GM06990 (cell line): Measurements from ENCODE around the gene PRSS57.

Source experiments
- DNase-seq: peaks from one replicate; pipeline ENCODE4 v3.0.0-alpha.2; 2011; ENCODE audit not compliant: insufficient read length; ENCODE audit errors: extremely low read depth
- H3K27me3 ChIP-seq: replicated peaks from 2 replicates; pipeline ENCODE4 v1.6.0; 2011; ENCODE audit warnings: low read length; ENCODE audit not compliant: control insufficient read depth, insufficient read depth
- H3K36me3 ChIP-seq: 2 replicates; pipeline ENCODE4 v1.5.1; 2011; ENCODE audit warnings: low read length; ENCODE audit not compliant: control insufficient read depth, insufficient read depth
- H3K4me3 ChIP-seq: replicated peaks from 2 replicates; pipeline ENCODE4 v1.5.1; 2011; ENCODE audit warnings: low read depth, mild to moderate bottlenecking, control low read depth, low read length
- CTCF ChIP-seq: IDR thresholded peaks from 2 replicates; pipeline ENCODE4 v1.5.1; 2011; ENCODE audit warnings: low read length, control low read depth, mild to moderate bottlenecking, inconsistent platforms; ENCODE audit not compliant: insufficient read depth, poor library complexity, severe bottlenecking

PRSS57 gene

DNA sequence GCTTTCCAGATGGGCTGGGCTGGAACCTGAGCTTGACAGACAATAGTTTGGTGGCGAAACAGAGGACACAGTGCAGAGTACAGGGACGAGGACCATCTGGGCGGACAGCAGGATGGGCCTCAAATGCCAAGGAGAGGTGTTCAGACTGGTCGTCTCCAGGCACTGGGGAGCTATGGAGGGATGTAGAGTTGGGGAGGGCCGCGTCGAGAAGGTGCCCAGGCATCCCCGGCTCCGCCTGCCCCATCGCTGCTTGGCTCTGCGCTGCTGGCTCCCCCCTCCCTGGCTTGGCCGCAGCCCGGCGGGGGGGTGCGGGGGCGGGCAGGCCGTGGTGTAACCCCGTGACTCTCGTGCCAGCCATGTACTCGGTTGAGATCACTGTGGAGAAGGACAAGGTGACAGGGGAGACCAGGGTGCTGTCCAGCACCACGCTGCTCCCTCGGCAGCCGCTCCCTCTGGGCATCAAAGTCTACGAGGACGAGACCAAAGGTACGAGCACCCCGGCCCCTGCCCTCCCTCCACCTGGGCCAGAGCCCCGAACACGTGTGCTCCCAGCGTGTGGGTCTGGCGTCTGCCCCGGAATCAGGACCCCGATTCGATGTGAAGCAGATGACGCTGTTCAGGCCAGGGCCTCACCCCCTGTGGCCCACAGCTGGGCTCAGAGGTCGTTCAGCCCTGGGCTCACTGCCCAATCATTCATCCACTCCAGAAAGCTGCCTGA, 44.9 kb upstream of the PRSS57 start:
- Histone ChIP-seq H3K36me3 (no peaks in the 10 kb centered on the region), H3K27me3 (no peaks in the 10 kb centered on the region), H3K4me3 (no peak overlapping the region)
- no peak for DNase-seq
- no peak for TF ChIP-seq CTCF

DNA sequence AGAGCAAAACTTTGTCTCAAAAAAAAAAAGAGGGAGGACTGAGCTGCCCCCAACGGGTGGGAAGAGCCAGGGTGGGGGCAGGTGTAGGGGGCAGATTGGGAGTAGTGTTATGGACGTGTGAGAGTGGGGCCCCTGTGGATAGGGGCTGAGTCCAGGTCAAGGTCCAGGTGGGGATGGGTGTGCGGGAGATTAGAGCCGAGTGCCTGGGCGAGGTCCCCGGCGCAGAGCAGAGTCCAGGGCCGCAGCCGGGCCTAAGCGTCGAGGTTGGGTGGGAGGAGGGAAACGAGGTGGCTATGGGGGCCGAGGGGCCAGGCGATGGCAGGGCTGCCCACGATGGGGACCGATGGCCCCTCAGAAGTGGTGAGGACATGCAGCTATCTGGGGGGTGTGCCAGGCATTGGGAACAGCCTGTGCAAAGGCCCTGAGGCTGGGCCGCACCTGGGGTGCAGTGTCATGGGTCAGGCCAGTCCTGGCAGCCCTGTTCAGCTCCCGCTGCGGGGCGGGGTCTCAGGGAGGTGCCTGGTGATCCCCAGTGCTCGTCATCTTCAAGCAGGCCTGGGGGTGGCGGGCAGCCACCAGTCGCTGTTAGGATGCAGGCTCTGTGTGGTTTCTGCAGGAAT, 43.4 kb upstream of the PRSS57 start:
- TF ChIP-seq CTCF: no peak
- no peak overlapping the region for H3K4me3 ChIP-seq
- no peaks in the 10 kb centered on the region for H3K36me3 ChIP-seq
- H3K27me3 ChIP-seq: no peaks in the 10 kb centered on the region
- DNase-seq: no peak

GRCh38 chr19:737591-738093, 42.4 kb upstream of the PRSS57 start:
- no peaks in the 10 kb centered on the region for H3K36me3 ChIP-seq
- TF ChIP-seq CTCF: peak; percentile 77
- H3K4me3 ChIP-seq: no peak overlapping the region
- no peak for DNase-seq
- no peaks in the 10 kb centered on the region for H3K27me3 ChIP-seq

GRCh38 chr19:736125-736524, 40.9 kb upstream of the PRSS57 start:
- Histone ChIP-seq H3K4me3 (no peak overlapping the region), H3K36me3 (no peaks in the 10 kb centered on the region), H3K27me3 (no peaks in the 10 kb centered on the region)
- no peak for TF ChIP-seq CTCF
- DNase-seq: no peak

- H3K36me3 ChIP-seq: no peaks in the 10 kb centered on the region
- no peak overlapping the region for H3K4me3 ChIP-seq
- no peak for TF ChIP-seq CTCF
- DNase-seq: no peak
- no peaks in the 10 kb centered on the region for H3K27me3 ChIP-seq
Measured at GRCh38 chr19:734716-735115, 39.5 kb upstream of the PRSS57 start.
